Esophagus muscularis mucosa (tissue), 2 donors: ENCODE results near the gene MEFV.

ENCODE experiments used
- POLR2A ChIP-seq: fragments of 450-650 bp; IDR thresholded peaks from one replicate; pipeline ENCODE4 v1.6.1; 2017; ENCODE audit warnings: antibody characterized with exemption, moderate library complexity, mild to moderate bottlenecking, low read depth
- POLR2AphosphoS5 ChIP-seq, 2 donors: sonication (generic); formaldehyde crosslinking; IDR thresholded peaks; one replicate each; pipeline ENCODE4 v1.6.1; 2017; ENCODE audit warnings: antibody characterized with exemption in 2 of 2

DNA sequence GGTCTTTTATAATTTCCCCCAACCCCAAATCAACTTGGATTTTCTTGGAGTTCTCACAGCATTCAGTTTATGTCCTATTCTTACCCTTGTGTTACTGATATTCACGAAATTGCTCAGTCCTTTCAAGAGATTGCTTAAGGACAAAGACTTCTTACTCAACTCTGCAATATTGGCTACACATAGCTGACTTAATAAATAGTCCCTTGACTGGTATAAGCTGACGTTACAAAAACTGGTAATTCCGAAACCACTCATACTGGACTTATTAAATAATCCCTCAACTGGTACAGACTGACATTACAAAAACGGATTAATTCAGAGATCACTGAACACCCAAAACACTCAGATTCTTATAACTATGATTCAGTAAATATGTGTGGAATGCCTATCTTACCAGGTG is 47.9 kb upstream of the MEFV start:
- no peak for TF ChIP-seq POLR2A
- no peak for TF ChIP-seq POLR2AphosphoS5 (IDR thresholded peaks at IDR 0.05)
